AG09319 (cell line): ENCODE measurements around the gene ITGAV.

Experiments
- DNase-seq: peaks from one replicate; pipeline ENCODE4 v3.0.0-alpha.2; 2010; ENCODE audit warnings: low read depth; ENCODE audit errors: extremely low read depth
- CTCF ChIP-seq: IDR thresholded peaks from 2 replicates; pipeline ENCODE4 v1.5.1; 2011; ENCODE audit warnings: low read depth, mild to moderate bottlenecking, inconsistent platforms, low read length, moderate library complexity

The ITGAV gene

DNA sequence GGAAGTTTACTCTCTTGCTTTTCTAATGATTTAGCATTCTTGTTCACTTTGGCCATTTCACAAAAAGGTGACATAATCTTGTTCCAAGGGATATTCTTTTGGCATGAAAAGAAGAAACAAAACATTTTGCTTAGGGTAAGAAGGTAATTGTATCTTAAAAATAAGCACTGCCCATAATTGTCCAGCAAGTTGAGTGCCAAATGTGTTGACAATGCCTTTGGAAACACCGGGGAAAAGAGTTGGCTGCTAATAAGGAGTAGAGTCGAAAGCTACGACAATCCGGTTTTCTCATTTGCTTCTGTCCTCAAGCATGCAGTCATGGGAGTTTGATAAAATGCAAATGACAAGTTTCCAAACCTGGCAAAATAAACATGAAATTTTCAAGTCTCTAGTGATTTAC, 27.3 kb downstream of the ITGAV start:
- no peak for DNase-seq
- no peak for TF ChIP-seq CTCF

- no peak for DNase-seq
- no peak for TF ChIP-seq CTCF
Observed at GRCh38 chr2:186617771-186618170, 27.9 kb downstream of the ITGAV start.

GRCh38 chr2:186618696-186619095, 28.8 kb downstream of the ITGAV start:
- no peak for DNase-seq
- no peak for TF ChIP-seq CTCF

GRCh38 chr2:186623084-186623483, 33.2 kb downstream of the ITGAV start:
- DNase-seq = no peak
- no peak for TF ChIP-seq CTCF

GRCh38 chr2:186624276-186624675, 34.4 kb downstream of the ITGAV start:
- no peak for TF ChIP-seq CTCF
- DNase-seq = no peak

- TF ChIP-seq CTCF = no peak
- no peak for DNase-seq
Observed at GRCh38 chr2:186629250-186629996, 39.6 kb downstream of the ITGAV start.

GRCh38 chr2:186632417-186632816, 42.6 kb downstream of the ITGAV start:
- no peak for TF ChIP-seq CTCF
- DNase-seq = no peak
